SH-SY5Y (cell line): ENCODE measurements around the gene ELMOD3.

Source experiments
- GATA2 ChIP-seq: IDR thresholded peaks from 2 replicates; pipeline ENCODE4 v1.6.1; 2011; ENCODE audit warnings: mild to moderate bottlenecking, low read depth, low read length
- GATA3 ChIP-seq: IDR thresholded peaks from 2 replicates; pipeline ENCODE4 v1.6.1; 2011; ENCODE audit warnings: low read depth, mild to moderate bottlenecking, low read length, moderate library complexity

- no peak for TF ChIP-seq GATA2
- no peak for TF ChIP-seq GATA3
Measured at GRCh38 chr2:85330839-85331636, 23.5 kb upstream of the ELMOD3 start.
